Endodermal cell (in vitro differentiated cells): ENCODE data around the gene PDCD1LG2. TPM values are rescaled to one million over a fixed set of nuclear protein-coding genes. Genes with fewer than 3 reads are reported as not detected.

Experiments used
- DNase-seq: peaks from one replicate; pipeline ENCODE4 v3.0.0-alpha.2; 2017
- H3K27ac ChIP-seq: 2 replicates; pipeline ENCODE4 v1.5.1; 2013; ENCODE audit warnings: mild to moderate bottlenecking, low read depth, low read length, moderate library complexity
- H3K27me3 ChIP-seq: 2 replicates; pipeline ENCODE4 v1.6.1; 2013; ENCODE audit warnings: mild to moderate bottlenecking, low read length, moderate library complexity; ENCODE audit not compliant: insufficient read depth, control insufficient read depth, poor library complexity, severe bottlenecking
- H3K36me3 ChIP-seq: 2 replicates; pipeline ENCODE4 v1.7.0; 2013; ENCODE audit warnings: mild to moderate bottlenecking, low read length, moderate library complexity; ENCODE audit not compliant: control insufficient read depth, insufficient read depth
- H3K4me1 ChIP-seq: one replicate; pipeline ENCODE4 v1.7.0; 2013; ENCODE audit warnings: low read length; ENCODE audit not compliant: control insufficient read depth, insufficient read depth
- H3K4me3 ChIP-seq: 2 replicates; pipeline ENCODE4 v1.5.1; 2013; ENCODE audit warnings: mild to moderate bottlenecking, low read length, moderate library complexity
- H3K9ac ChIP-seq: 2 replicates; pipeline ENCODE4 v1.6.1; 2013; ENCODE audit warnings: mild to moderate bottlenecking, low read length, moderate library complexity; ENCODE audit not compliant: poor library complexity, severe bottlenecking; ENCODE audit errors: extremely low read depth
- H3K9me3 ChIP-seq: 2 replicates; pipeline ENCODE4 v1.6.1; 2013; ENCODE audit warnings: mild to moderate bottlenecking, low read length, moderate library complexity; ENCODE audit not compliant: control insufficient read depth
- H3K27ac Mint-ChIP-seq: 2 replicates; pipeline ENCODE4 v1.8.0; 2020; ENCODE audit warnings: mixed read lengths
- H3K27me3 Mint-ChIP-seq: 2 replicates; pipeline ENCODE4 v1.8.0; 2021; ENCODE audit warnings: mild to moderate bottlenecking, mixed read lengths; ENCODE audit not compliant: insufficient read depth
- H3K36me3 Mint-ChIP-seq: 2 replicates; pipeline ENCODE4 v1.8.0; 2020; ENCODE audit warnings: low read depth, mixed read lengths
- H3K4me1 Mint-ChIP-seq: 2 replicates; pipeline ENCODE4 v1.8.0; 2020; ENCODE audit warnings: mixed read lengths
- H3K4me3 Mint-ChIP-seq: 2 replicates; pipeline ENCODE4 v1.8.0; 2020; ENCODE audit warnings: mild to moderate bottlenecking, moderate library complexity, mixed read lengths
- H3K9me3 Mint-ChIP-seq: 2 replicates; pipeline ENCODE4 v1.8.0; 2020; ENCODE audit warnings: mild to moderate bottlenecking, mixed read lengths
- WGBS, 2 experiments: methylation state at CpG; one replicate each; pipeline versions ENCODE4 v1.1.5 to v1.1.7; 2013; ENCODE audit warnings: missing lambda C conversion rate in 2 of 2, mixed read lengths in 1 of 2; ENCODE audit not compliant: insufficient coverage in 1 of 2, insufficient read length in 1 of 2; 5-methylcytosine and 5-hydroxymethylcytosine counted together
- total RNA-seq, 2 donors: library from RNA; stranded (reverse); fragmentation: NEBNext Ultra II Directional in 1 of 2; extraction: Animal tissue kit (Norgen Biotek cat#: 25700) in 1 of 2; gene quantifications; 2 replicates in 1 of 2; 3 replicates in 1 of 2; pipeline ENCODE4 v1.2.1, GENCODE V29; 2021
- TF ChIP-seq, protein P1 (sequence below): fragments of 200-600 bp; sonication (generic); conservative IDR thresholded peaks from 2 replicates; pipeline ENCODE4 v1.5.0; 2021; ENCODE audit warnings: antibody characterized with exemption, mild to moderate bottlenecking

Gene PDCD1LG2
- total RNA-seq, 2 donors from 2014 or later = not detected

- H3K36me3 ChIP-seq = no peaks in the 10 kb centered on the region
- Mint-ChIP-seq H3K36me3 (no peaks in the 10 kb centered on the region), H3K9me3 (peaks cover 2% of the 10 kb centered on the region), H3K27me3 (no peaks in the 10 kb centered on the region), H3K4me1 (peaks cover 5% of the 10 kb centered on the region), H3K27ac (no peak overlapping the region), H3K4me3 (no peak overlapping the region)
- no peak for DNase-seq
- WGBS, 2 experiments = 96% methylated on average over 2 to 6 of the region's 6 CpGs
- TF ChIP-seq, protein P1, sequence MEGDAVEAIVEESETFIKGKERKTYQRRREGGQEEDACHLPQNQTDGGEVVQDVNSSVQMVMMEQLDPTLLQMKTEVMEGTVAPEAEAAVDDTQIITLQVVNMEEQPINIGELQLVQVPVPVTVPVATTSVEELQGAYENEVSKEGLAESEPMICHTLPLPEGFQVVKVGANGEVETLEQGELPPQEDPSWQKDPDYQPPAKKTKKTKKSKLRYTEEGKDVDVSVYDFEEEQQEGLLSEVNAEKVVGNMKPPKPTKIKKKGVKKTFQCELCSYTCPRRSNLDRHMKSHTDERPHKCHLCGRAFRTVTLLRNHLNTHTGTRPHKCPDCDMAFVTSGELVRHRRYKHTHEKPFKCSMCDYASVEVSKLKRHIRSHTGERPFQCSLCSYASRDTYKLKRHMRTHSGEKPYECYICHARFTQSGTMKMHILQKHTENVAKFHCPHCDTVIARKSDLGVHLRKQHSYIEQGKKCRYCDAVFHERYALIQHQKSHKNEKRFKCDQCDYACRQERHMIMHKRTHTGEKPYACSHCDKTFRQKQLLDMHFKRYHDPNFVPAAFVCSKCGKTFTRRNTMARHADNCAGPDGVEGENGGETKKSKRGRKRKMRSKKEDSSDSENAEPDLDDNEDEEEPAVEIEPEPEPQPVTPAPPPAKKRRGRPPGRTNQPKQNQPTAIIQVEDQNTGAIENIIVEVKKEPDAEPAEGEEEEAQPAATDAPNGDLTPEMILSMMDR = no peak
- no peak overlapping the region for H3K27ac ChIP-seq
- H3K9me3 ChIP-seq = no peaks in the 10 kb centered on the region
- no peak overlapping the region for H3K9ac ChIP-seq
- H3K27me3 ChIP-seq = no peaks in the 10 kb centered on the region
- H3K4me1 ChIP-seq = no peaks in the 10 kb centered on the region
- no peak overlapping the region for H3K4me3 ChIP-seq
Measured at GRCh38 chr9:5611321-5612184, 101.2 kb downstream of the PDCD1LG2 start.

- Mint-ChIP-seq H3K27ac (no peak overlapping the region), H3K4me1 (peaks cover 5% of the 10 kb centered on the region), H3K36me3 (no peaks in the 10 kb centered on the region), H3K27me3 (no peaks in the 10 kb centered on the region), H3K9me3 (no peaks in the 10 kb centered on the region), H3K4me3 (no peak overlapping the region)
- no peak overlapping the region for H3K9ac ChIP-seq
- no peak for DNase-seq
- no peak overlapping the region for H3K4me3 ChIP-seq
- H3K9me3 ChIP-seq = no peaks in the 10 kb centered on the region
- no peaks in the 10 kb centered on the region for H3K36me3 ChIP-seq
- TF ChIP-seq, protein P1 = no peak
- no peak overlapping the region for H3K27ac ChIP-seq
- no peaks in the 10 kb centered on the region for H3K4me1 ChIP-seq
- H3K27me3 ChIP-seq = no peaks in the 10 kb centered on the region
Measured at GRCh38 chr9:5612185-5612530, 101.8 kb downstream of the PDCD1LG2 start.

GRCh38 chr9:5614192-5614591 lies 103.9 kb downstream of the PDCD1LG2 start:
- Histone ChIP-seq H3K9ac (no peak overlapping the region), H3K4me1 (no peaks in the 10 kb centered on the region), H3K36me3 (no peaks in the 10 kb centered on the region), H3K27me3 (no peaks in the 10 kb centered on the region), H3K4me3 (no peak overlapping the region), H3K27ac (no peak overlapping the region), H3K9me3 (no peaks in the 10 kb centered on the region)
- WGBS, 2 experiments = 86 to 97% methylated on average over 4 of the region's 4 CpGs
- Mint-ChIP-seq H3K36me3 (no peaks in the 10 kb centered on the region), H3K27ac (no peak overlapping the region), H3K27me3 (no peaks in the 10 kb centered on the region), H3K4me3 (no peak overlapping the region), H3K4me1 (peaks cover 4% of the 10 kb centered on the region), H3K9me3 (no peaks in the 10 kb centered on the region)
- TF ChIP-seq, protein P1 = no peak
- no peak for DNase-seq
